ENCODE results near the gene LINC01488. TPM values are rescaled to one million over a fixed set of nuclear protein-coding genes. Genes with fewer than 3 reads are reported as not detected.
A peak's percentile ranks its signal among the peaks of the same experiment; 100 is the strongest.

LINC01488 gene
- total and polyA plus RNA-seq, 2 of the 13 experiments (the other 11 are each of a cell fraction or from before 2014, with no cell fraction given): 0.26 to 0.58 TPM

GRCh38 chr11:69468911-69469885 is 12.3 kb upstream of the LINC01488 start (continued):
- peak; percentile 55; the same call in 1 of the 2 replicates for TF ChIP-seq UBTF (CRISPR knock-in tag; IDR thresholded peaks at IDR 0.05)
- TF ChIP-seq, protein P1, sequence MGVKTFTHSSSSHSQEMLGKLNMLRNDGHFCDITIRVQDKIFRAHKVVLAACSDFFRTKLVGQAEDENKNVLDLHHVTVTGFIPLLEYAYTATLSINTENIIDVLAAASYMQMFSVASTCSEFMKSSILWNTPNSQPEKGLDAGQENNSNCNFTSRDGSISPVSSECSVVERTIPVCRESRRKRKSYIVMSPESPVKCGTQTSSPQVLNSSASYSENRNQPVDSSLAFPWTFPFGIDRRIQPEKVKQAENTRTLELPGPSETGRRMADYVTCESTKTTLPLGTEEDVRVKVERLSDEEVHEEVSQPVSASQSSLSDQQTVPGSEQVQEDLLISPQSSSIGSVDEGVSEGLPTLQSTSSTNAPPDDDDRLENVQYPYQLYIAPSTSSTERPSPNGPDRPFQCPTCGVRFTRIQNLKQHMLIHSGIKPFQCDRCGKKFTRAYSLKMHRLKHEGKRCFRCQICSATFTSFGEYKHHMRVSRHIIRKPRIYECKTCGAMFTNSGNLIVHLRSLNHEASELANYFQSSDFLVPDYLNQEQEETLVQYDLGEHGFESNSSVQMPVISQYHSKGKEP (CRISPR knock-in tag; IDR thresholded peaks at IDR 0.05): no peak
- no peak for TF ChIP-seq ZFX (CRISPR knock-in tag; IDR thresholded peaks at IDR 0.05; ENCODE audit: low read depth)
- no peak for TF ChIP-seq CBFB (CRISPR knock-in tag; IDR thresholded peaks at IDR 0.05)
- TF ChIP-seq ZSCAN21 (CRISPR knock-in tag; IDR thresholded peaks at IDR 0.05; ENCODE audit: borderline replicate concordance): peak; percentile 31; the same call in 1 of the 2 replicates
- TF ChIP-seq, protein P2, sequence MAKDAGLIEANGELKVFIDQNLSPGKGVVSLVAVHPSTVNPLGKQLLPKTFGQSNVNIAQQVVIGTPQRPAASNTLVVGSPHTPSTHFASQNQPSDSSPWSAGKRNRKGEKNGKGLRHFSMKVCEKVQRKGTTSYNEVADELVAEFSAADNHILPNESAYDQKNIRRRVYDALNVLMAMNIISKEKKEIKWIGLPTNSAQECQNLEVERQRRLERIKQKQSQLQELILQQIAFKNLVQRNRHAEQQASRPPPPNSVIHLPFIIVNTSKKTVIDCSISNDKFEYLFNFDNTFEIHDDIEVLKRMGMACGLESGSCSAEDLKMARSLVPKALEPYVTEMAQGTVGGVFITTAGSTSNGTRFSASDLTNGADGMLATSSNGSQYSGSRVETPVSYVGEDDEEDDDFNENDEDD (CRISPR knock-in tag; IDR thresholded peaks at IDR 0.05; ENCODE audit: borderline replicate concordance): peak; percentile 17; the same call in 1 of the 2 replicates
- TF ChIP-seq ZNF547 (CRISPR knock-in tag; IDR thresholded peaks at IDR 0.05): no peak
- TF ChIP-seq MAFK (conservative IDR thresholded peaks at IDR 0.05 in 1 of 2, IDR thresholded peaks at IDR 0.05 in 1 of 2; ENCODE audit: low read length in 2 of 2): no peak
- TF ChIP-seq SOX6 (IDR thresholded peaks at IDR 0.05): no peak
- TF ChIP-seq SOX6 (CRISPR knock-in tag; IDR thresholded peaks at IDR 0.05): peak; percentile 52
- 0 out of 2 replicates have a peak, but pooled peaks have one; percentile 27 for TF ChIP-seq NRL (CRISPR knock-in tag; IDR thresholded peaks at IDR 0.05; ENCODE audit: borderline replicate concordance)
- TF ChIP-seq DMAP1 (CRISPR knock-in tag; IDR thresholded peaks at IDR 0.05): no peak
- TF ChIP-seq PHF5A (CRISPR knock-in tag; IDR thresholded peaks at IDR 0.05; ENCODE audit: low read depth, unreplicated experiment): no peak
- TF ChIP-seq NONO (IDR thresholded peaks at IDR 0.05): no peak
- no peak for TF ChIP-seq NONO (CRISPR knock-in tag; conservative IDR thresholded peaks at IDR 0.05)
- TF ChIP-seq EP300 (IDR thresholded peaks at IDR 0.05; ENCODE audit: low read depth in 2 of 2, low read length in 2 of 2): peak in 1 of 2 experiments; percentile 45; a peak in 2 of 4 replicates
- TF ChIP-seq EP300 (CRISPR knock-in tag; IDR thresholded peaks at IDR 0.05; ENCODE audit: borderline replicate concordance): peak; percentile 37; the same call in 1 of the 2 replicates
- TF ChIP-seq HOXA7 (CRISPR knock-in tag; IDR thresholded peaks at IDR 0.05): no peak
- TF ChIP-seq HMG20B (CRISPR knock-in tag; conservative IDR thresholded peaks at IDR 0.05): peak; percentile 41; the same call in 1 of the 2 replicates
- TF ChIP-seq ZNF121 (CRISPR knock-in tag; IDR thresholded peaks at IDR 0.05): no peak
- TF ChIP-seq ZMAT3 (CRISPR knock-in tag; conservative IDR thresholded peaks at IDR 0.05): no peak
- TF ChIP-seq ZNF350 (CRISPR knock-in tag; IDR thresholded peaks at IDR 0.05; ENCODE audit: borderline replicate concordance, low read depth): no peak
- TF ChIP-seq PITX1 (CRISPR knock-in tag; IDR thresholded peaks at IDR 0.05): no peak
- TF ChIP-seq ZNF414 (CRISPR knock-in tag; IDR thresholded peaks at IDR 0.05): no peak
- TF ChIP-seq ZNF549 (CRISPR knock-in tag; IDR thresholded peaks at IDR 0.05): no peak
